Transverse colon (tissue), 3 donors: ENCODE data around the gene HS1BP3.

ENCODE experiments used
- CTCF ChIP-seq, 5 experiments: fragments of 200-600 bp in 3 of 5; fragments of 450-650 bp in 2 of 5; sonication (generic) in 3 of 5; IDR thresholded peaks; 1 replicate in 2 of 5; 2 replicates in 3 of 5; pipeline ENCODE4 v1.5.1; 2016 to 2017; ENCODE audit warnings: antibody characterized with exemption in 5 of 5, inconsistent platforms in 3 of 5, mild to moderate bottlenecking in 2 of 5, moderate library complexity in 1 of 5
- POLR2A ChIP-seq: fragments of 450-650 bp; IDR thresholded peaks from one replicate; pipeline ENCODE4 v1.6.1; 2016; ENCODE audit warnings: antibody characterized with exemption, mild to moderate bottlenecking, moderate library complexity

DNA sequence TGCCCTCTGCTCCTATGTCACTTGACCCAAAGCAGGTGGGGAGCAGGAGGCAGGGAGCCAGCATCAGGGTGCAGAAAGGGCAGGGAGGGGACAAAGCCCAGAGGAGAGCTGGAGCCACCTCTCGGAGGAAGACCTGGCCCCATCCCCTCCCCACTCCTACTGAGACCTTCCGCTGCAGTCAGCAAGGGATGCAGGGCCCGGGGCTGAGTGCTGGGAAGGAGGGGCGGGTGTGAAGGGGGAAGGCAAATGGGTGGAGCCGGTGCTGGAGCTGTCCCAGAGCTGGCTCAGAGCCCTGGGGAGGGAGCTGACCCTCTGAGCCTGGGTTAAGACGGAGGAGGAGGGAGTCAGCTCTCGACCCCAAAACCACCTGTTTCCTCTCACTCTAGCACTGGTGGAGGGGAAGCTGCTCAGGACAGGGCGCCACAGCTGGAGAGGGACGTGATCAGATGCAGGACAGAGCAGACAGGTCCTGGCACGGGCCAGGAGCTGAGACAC lies 33.8 kb downstream of the HS1BP3 start:
- TF ChIP-seq POLR2A (peak; percentile 7), CTCF (IDR thresholded peaks at IDR 0.05) (no peak)
